HEK293 (cell line): ENCODE data around the gene CDKN3.

Experiments
- FEZF1 ChIP-seq: fragments of 450-650 bp; formaldehyde crosslinking; IDR thresholded peaks from 2 replicates; pipeline ENCODE4 v1.5.1; 2016; ENCODE audit warnings: missing biosample characterization, missing genetic modification characterization
- KLF16 ChIP-seq: fragments of 450-650 bp; formaldehyde crosslinking; IDR thresholded peaks from 2 replicates; pipeline ENCODE4 v1.5.1; 2017; ENCODE audit warnings: missing biosample characterization, missing genetic modification characterization
- OSR2 ChIP-seq: fragments of 450-650 bp; formaldehyde crosslinking; IDR thresholded peaks from 2 replicates; pipeline ENCODE4 v1.5.1; 2016; ENCODE audit warnings: missing biosample characterization, missing genetic modification characterization
- ZBTB7A ChIP-seq: fragments of 450-650 bp; formaldehyde crosslinking; IDR thresholded peaks from 2 replicates; pipeline ENCODE4 v1.5.1; 2016; ENCODE audit warnings: low read depth, missing biosample characterization, missing genetic modification characterization
- ZNF155 ChIP-seq: fragments of 450-650 bp; formaldehyde crosslinking; IDR thresholded peaks from 2 replicates; pipeline ENCODE4 v1.5.1; 2016; ENCODE audit warnings: missing biosample characterization, missing genetic modification characterization
- ZNF274 ChIP-seq, 2 experiments: fragments of 200-500 bp in 1 of 2; fragments of 450-650 bp in 1 of 2; sonication (Bioruptor generic) in 1 of 2; formaldehyde crosslinking in 1 of 2; IDR thresholded peaks; 2 replicates each; pipeline versions ENCODE4 v1.5.1 to v1.6.1; 2014 to 2016; ENCODE audit warnings: borderline replicate concordance in 1 of 2, inconsistent platforms in 1 of 2, low read length in 1 of 2, missing biosample characterization in 1 of 2, missing genetic modification characterization in 1 of 2
- ZNF544 ChIP-seq: fragments of 450-650 bp; formaldehyde crosslinking; IDR thresholded peaks from 2 replicates; pipeline ENCODE4 v1.5.0; 2017; ENCODE audit warnings: missing biosample characterization, missing genetic modification characterization
- TF ChIP-seq, protein P1 (sequence below): fragments of 450-650 bp; formaldehyde crosslinking; IDR thresholded peaks from 2 replicates; pipeline ENCODE4 v1.5.1; 2016; ENCODE audit warnings: missing biosample characterization, missing genetic modification characterization
- TF ChIP-seq, protein P2 (sequence below): fragments of 450-650 bp; formaldehyde crosslinking; IDR thresholded peaks from 2 replicates; pipeline ENCODE4 v1.5.1; 2016; ENCODE audit warnings: missing biosample characterization, missing genetic modification characterization
- TF ChIP-seq, protein P3 (sequence below): fragments of 450-650 bp; formaldehyde crosslinking; IDR thresholded peaks from 2 replicates; pipeline ENCODE4 v1.5.1; 2016; ENCODE audit warnings: missing biosample characterization, missing genetic modification characterization
- TF ChIP-seq, protein P4 (sequence below): fragments of 450-650 bp; formaldehyde crosslinking; IDR thresholded peaks from 2 replicates; pipeline ENCODE4 v1.5.1; 2016; ENCODE audit warnings: missing biosample characterization, missing genetic modification characterization, low read depth
- TF ChIP-seq, protein P5 (sequence below): fragments of 450-650 bp; formaldehyde crosslinking; IDR thresholded peaks from 2 replicates; pipeline ENCODE4 v1.5.1; 2016; ENCODE audit warnings: missing biosample characterization, missing genetic modification characterization
- TF ChIP-seq, protein P6 (sequence below): sonication (generic); formaldehyde crosslinking; IDR thresholded peaks from 2 replicates; pipeline ENCODE4 v1.8.1; 2022; ENCODE audit warnings: mild to moderate bottlenecking, moderate library complexity, missing genetic modification reagents
- TF ChIP-seq, protein P7 (sequence below): fragments of 450-650 bp; formaldehyde crosslinking; IDR thresholded peaks from 2 replicates; pipeline ENCODE4 v1.5.1; 2017; ENCODE audit warnings: missing biosample characterization, missing genetic modification characterization

DNA sequence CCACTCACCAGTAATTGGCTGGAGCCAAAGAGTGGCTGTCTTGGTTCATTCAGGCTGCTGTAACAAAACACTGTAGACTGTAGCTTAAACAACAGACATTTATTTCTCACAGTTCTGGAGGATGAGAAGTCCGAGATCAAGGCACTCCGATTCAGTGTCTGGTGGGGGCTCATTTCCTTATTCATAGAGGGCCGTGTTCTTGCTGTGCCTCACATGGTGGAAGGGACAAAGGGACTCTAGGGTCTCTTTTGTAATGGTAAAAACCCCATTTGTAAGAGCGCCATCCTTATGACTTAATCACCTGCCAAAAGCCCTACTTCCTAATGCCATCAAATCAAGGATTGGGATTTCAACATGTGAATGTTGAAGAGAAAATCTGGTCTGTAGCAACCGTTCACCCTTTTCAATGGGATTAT is 34.7 kb upstream of the CDKN3 start:
- TF ChIP-seq, protein P1, sequence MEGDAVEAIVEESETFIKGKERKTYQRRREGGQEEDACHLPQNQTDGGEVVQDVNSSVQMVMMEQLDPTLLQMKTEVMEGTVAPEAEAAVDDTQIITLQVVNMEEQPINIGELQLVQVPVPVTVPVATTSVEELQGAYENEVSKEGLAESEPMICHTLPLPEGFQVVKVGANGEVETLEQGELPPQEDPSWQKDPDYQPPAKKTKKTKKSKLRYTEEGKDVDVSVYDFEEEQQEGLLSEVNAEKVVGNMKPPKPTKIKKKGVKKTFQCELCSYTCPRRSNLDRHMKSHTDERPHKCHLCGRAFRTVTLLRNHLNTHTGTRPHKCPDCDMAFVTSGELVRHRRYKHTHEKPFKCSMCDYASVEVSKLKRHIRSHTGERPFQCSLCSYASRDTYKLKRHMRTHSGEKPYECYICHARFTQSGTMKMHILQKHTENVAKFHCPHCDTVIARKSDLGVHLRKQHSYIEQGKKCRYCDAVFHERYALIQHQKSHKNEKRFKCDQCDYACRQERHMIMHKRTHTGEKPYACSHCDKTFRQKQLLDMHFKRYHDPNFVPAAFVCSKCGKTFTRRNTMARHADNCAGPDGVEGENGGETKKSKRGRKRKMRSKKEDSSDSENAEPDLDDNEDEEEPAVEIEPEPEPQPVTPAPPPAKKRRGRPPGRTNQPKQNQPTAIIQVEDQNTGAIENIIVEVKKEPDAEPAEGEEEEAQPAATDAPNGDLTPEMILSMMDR (tag by site-specific recombination): no peak
- TF ChIP-seq, protein P2, sequence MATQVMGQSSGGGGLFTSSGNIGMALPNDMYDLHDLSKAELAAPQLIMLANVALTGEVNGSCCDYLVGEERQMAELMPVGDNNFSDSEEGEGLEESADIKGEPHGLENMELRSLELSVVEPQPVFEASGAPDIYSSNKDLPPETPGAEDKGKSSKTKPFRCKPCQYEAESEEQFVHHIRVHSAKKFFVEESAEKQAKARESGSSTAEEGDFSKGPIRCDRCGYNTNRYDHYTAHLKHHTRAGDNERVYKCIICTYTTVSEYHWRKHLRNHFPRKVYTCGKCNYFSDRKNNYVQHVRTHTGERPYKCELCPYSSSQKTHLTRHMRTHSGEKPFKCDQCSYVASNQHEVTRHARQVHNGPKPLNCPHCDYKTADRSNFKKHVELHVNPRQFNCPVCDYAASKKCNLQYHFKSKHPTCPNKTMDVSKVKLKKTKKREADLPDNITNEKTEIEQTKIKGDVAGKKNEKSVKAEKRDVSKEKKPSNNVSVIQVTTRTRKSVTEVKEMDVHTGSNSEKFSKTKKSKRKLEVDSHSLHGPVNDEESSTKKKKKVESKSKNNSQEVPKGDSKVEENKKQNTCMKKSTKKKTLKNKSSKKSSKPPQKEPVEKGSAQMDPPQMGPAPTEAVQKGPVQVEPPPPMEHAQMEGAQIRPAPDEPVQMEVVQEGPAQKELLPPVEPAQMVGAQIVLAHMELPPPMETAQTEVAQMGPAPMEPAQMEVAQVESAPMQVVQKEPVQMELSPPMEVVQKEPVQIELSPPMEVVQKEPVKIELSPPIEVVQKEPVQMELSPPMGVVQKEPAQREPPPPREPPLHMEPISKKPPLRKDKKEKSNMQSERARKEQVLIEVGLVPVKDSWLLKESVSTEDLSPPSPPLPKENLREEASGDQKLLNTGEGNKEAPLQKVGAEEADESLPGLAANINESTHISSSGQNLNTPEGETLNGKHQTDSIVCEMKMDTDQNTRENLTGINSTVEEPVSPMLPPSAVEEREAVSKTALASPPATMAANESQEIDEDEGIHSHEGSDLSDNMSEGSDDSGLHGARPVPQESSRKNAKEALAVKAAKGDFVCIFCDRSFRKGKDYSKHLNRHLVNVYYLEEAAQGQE (tag by site-specific recombination): no peak
- no peak for TF ChIP-seq OSR2 (tag by site-specific recombination)
- TF ChIP-seq ZBTB7A: no peak
- TF ChIP-seq, protein P3, sequence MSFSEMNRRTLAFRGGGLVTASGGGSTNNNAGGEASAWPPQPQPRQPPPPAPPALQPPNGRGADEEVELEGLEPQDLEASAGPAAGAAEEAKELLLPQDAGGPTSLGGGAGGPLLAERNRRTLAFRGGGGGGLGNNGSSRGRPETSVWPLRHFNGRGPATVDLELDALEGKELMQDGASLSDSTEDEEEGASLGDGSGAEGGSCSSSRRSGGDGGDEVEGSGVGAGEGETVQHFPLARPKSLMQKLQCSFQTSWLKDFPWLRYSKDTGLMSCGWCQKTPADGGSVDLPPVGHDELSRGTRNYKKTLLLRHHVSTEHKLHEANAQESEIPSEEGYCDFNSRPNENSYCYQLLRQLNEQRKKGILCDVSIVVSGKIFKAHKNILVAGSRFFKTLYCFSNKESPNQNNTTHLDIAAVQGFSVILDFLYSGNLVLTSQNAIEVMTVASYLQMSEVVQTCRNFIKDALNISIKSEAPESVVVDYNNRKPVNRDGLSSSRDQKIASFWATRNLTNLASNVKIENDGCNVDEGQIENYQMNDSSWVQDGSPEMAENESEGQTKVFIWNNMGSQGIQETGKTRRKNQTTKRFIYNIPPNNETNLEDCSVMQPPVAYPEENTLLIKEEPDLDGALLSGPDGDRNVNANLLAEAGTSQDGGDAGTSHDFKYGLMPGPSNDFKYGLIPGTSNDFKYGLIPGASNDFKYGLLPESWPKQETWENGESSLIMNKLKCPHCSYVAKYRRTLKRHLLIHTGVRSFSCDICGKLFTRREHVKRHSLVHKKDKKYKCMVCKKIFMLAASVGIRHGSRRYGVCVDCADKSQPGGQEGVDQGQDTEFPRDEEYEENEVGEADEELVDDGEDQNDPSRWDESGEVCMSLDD (tag by site-specific recombination): no peak
- no peak for TF ChIP-seq ZNF544 (tag by site-specific recombination)
- no peak for TF ChIP-seq FEZF1 (tag by site-specific recombination)
- TF ChIP-seq, protein P4, sequence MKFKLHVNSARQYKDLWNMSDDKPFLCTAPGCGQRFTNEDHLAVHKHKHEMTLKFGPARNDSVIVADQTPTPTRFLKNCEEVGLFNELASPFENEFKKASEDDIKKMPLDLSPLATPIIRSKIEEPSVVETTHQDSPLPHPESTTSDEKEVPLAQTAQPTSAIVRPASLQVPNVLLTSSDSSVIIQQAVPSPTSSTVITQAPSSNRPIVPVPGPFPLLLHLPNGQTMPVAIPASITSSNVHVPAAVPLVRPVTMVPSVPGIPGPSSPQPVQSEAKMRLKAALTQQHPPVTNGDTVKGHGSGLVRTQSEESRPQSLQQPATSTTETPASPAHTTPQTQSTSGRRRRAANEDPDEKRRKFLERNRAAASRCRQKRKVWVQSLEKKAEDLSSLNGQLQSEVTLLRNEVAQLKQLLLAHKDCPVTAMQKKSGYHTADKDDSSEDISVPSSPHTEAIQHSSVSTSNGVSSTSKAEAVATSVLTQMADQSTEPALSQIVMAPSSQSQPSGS (tag by site-specific recombination): no peak
- TF ChIP-seq, protein P5, sequence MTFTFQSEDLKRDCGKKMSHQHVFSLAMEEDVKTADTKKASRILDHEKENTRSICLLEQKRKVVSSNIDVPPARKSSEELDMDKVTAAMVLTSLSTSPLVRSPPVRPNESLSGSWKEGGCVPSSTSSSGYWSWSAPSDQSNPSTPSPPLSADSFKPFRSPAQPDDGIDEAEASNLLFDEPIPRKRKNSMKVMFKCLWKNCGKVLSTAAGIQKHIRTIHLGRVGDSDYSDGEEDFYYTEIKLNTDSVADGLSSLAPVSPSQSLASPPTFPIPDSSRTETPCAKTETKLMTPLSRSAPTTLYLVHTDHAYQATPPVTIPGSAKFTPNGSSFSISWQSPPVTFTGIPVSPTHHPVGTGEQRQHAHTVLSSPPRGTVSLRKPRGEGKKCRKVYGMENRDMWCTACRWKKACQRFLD (tag by site-specific recombination): no peak
- TF ChIP-seq, protein P6, sequence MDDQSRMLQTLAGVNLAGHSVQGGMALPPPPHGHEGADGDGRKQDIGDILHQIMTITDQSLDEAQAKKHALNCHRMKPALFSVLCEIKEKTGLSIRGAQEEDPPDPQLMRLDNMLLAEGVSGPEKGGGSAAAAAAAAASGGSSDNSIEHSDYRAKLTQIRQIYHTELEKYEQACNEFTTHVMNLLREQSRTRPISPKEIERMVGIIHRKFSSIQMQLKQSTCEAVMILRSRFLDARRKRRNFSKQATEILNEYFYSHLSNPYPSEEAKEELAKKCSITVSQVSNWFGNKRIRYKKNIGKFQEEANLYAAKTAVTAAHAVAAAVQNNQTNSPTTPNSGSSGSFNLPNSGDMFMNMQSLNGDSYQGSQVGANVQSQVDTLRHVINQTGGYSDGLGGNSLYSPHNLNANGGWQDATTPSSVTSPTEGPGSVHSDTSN (CRISPR knock-in tag): no peak
- TF ChIP-seq, protein P7, sequence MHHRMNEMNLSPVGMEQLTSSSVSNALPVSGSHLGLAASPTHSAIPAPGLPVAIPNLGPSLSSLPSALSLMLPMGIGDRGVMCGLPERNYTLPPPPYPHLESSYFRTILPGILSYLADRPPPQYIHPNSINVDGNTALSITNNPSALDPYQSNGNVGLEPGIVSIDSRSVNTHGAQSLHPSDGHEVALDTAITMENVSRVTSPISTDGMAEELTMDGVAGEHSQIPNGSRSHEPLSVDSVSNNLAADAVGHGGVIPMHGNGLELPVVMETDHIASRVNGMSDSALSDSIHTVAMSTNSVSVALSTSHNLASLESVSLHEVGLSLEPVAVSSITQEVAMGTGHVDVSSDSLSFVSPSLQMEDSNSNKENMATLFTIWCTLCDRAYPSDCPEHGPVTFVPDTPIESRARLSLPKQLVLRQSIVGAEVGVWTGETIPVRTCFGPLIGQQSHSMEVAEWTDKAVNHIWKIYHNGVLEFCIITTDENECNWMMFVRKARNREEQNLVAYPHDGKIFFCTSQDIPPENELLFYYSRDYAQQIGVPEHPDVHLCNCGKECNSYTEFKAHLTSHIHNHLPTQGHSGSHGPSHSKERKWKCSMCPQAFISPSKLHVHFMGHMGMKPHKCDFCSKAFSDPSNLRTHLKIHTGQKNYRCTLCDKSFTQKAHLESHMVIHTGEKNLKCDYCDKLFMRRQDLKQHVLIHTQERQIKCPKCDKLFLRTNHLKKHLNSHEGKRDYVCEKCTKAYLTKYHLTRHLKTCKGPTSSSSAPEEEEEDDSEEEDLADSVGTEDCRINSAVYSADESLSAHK (tag by site-specific recombination): no peak
- no peak for TF ChIP-seq ZNF274 (IDR thresholded peaks at IDR 0.05; ENCODE audit: low read length)
- TF ChIP-seq ZNF274 (tag by site-specific recombination; IDR thresholded peaks at IDR 0.05; ENCODE audit: borderline replicate concordance): no peak
- TF ChIP-seq ZNF155 (tag by site-specific recombination): no peak
- TF ChIP-seq KLF16: no peak
